Smooth muscle cell (in vitro differentiated cells): Measurements from ENCODE around the gene NOB1. TPM values are rescaled to one million over a fixed set of nuclear protein-coding genes. Genes with fewer than 3 reads are reported as not detected.
A peak's percentile ranks its signal among the peaks of the same experiment; 100 is the strongest.

ENCODE experiments used
- DNase-seq: peaks from one replicate; lab custom pipeline; 2025; ENCODE audit not compliant: unreplicated experiment; lab: John Stamatoyannopoulos, UW
- H2AFZ ChIP-seq: fragments of 200-600 bp; sonication (generic); 2 replicates; pipeline ENCODE4 v1.6.0; 2016; ENCODE audit warnings: antibody characterized with exemption, low read depth, mild to moderate bottlenecking
- H3F3A ChIP-seq: fragments of 200-600 bp; sonication (generic); 2 replicates; pipeline ENCODE4 v1.6.0; 2017; ENCODE audit warnings: antibody characterized with exemption, low read depth
- H3K27ac ChIP-seq: fragments of 200-600 bp; sonication (generic); 2 replicates; pipeline ENCODE4 v1.5.1; 2016; ENCODE audit warnings: low read depth, mild to moderate bottlenecking
- H3K27me3 ChIP-seq: fragments of 200-600 bp; sonication (generic); 2 replicates; pipeline ENCODE4 v1.6.1; 2016; ENCODE audit warnings: low read depth, mild to moderate bottlenecking
- H3K36me3 ChIP-seq: fragments of 200-600 bp; sonication (generic); 2 replicates; pipeline ENCODE4 v1.5.1; 2016; ENCODE audit warnings: low read depth
- H3K4me1 ChIP-seq: fragments of 200-600 bp; sonication (generic); 2 replicates; pipeline ENCODE4 v1.5.1; 2016; ENCODE audit warnings: low read depth
- H3K4me2 ChIP-seq: fragments of 200-600 bp; sonication (generic); 2 replicates; pipeline ENCODE4 v1.6.0; 2016; ENCODE audit warnings: mild to moderate bottlenecking
- H3K4me3 ChIP-seq: fragments of 200-600 bp; sonication (generic); 2 replicates; pipeline ENCODE4 v1.5.1; 2016; ENCODE audit warnings: mild to moderate bottlenecking
- H3K79me2 ChIP-seq: fragments of 200-600 bp; sonication (generic); 2 replicates; pipeline ENCODE4 v1.6.0; 2016; ENCODE audit warnings: low read depth, mild to moderate bottlenecking
- H3K9ac ChIP-seq: fragments of 200-600 bp; sonication (generic); 2 replicates; pipeline ENCODE4 v1.6.0; 2016; ENCODE audit warnings: low read depth
- H3K9me3 ChIP-seq: fragments of 200-600 bp; sonication (generic); replicated peaks from 2 replicates; pipeline ENCODE4 v1.5.1; 2016; ENCODE audit warnings: low read depth
- H4K20me1 ChIP-seq: fragments of 200-600 bp; sonication (generic); 2 replicates; pipeline ENCODE4 v1.6.0; 2016; ENCODE audit warnings: low read depth
- CTCF ChIP-seq: fragments of 200-600 bp; sonication (generic); IDR thresholded peaks from 2 replicates; pipeline ENCODE4 v1.5.1; 2017; ENCODE audit warnings: borderline replicate concordance, mild to moderate bottlenecking, antibody characterized with exemption; ENCODE audit not compliant: insufficient read depth, poor library complexity, severe bottlenecking
- WGBS: methylation state at CpG from one replicate; pipeline ENCODE4 v1.1.7; 2016; ENCODE audit warnings: low lambda C conversion rate; 5-methylcytosine and 5-hydroxymethylcytosine counted together
- polyA plus RNA-seq: library from polyadenylated mRNA; unstranded; fragments of >200 nt; fragmentation: Nextera tagmentation; extraction: Ambion mirVana; gene quantifications from 2 replicates; pipeline ENCODE4 v1.2.1, GENCODE V29; 2016
- total RNA-seq: library from RNA; depleted of rRNA; stranded (reverse); fragments of >200 nt; gene quantifications from 2 replicates; pipeline ENCODE4 v1.2.3, GENCODE V29; 2014

NOB1 gene
- total and polyA plus RNA-seq, 2 experiments from 2014 or later, result 20.6 to 24.2 TPM

- H3K36me3 ChIP-seq, result no peaks in the 10 kb centered on the region
- no peaks in the 10 kb centered on the region for H3K27me3 ChIP-seq
- no peak overlapping the region for H3K4me2 ChIP-seq
- DNase-seq, result no peak
- peaks cover 40% of the 10 kb centered on the region for H4K20me1 ChIP-seq
- no peak for TF ChIP-seq CTCF
- no peak overlapping the region for H2AFZ ChIP-seq
- no peak overlapping the region for H3K4me3 ChIP-seq
- H3K27ac ChIP-seq, result no peak overlapping the region
- H3K79me2 ChIP-seq, result peaks cover 54% of the 10 kb centered on the region
- H3K9me3 ChIP-seq, result no peaks in the 10 kb centered on the region
- no peaks in the 10 kb centered on the region for H3K4me1 ChIP-seq
- H3F3A ChIP-seq, result no peaks in the 10 kb centered on the region
- 79% methylated on average over 6 of the region's 6 CpGs for WGBS
- H3K9ac ChIP-seq, result no peak overlapping the region
Observed at GRCh38 chr16:69768666-69769065, 13.9 kb upstream of the NOB1 start.

- no peak for DNase-seq
- peaks cover 52% of the 10 kb centered on the region for H3K79me2 ChIP-seq
- no peak overlapping the region for H3K27ac ChIP-seq
- H3K4me1 ChIP-seq, result peaks cover 5% of the 10 kb centered on the region
- H3K4me2 ChIP-seq, result no peak overlapping the region
- no peaks in the 10 kb centered on the region for H3F3A ChIP-seq
- H2AFZ ChIP-seq, result no peak overlapping the region
- no peaks in the 10 kb centered on the region for H3K36me3 ChIP-seq
- 96% methylated on average over 5 of the region's 5 CpGs for WGBS
- no peak for TF ChIP-seq CTCF
- H3K9ac ChIP-seq, result no peak overlapping the region
- peaks cover 38% of the 10 kb centered on the region for H4K20me1 ChIP-seq
- H3K9me3 ChIP-seq, result no peaks in the 10 kb centered on the region
- no peak overlapping the region for H3K4me3 ChIP-seq
- no peaks in the 10 kb centered on the region for H3K27me3 ChIP-seq
Observed at GRCh38 chr16:69767459-69768229, 12.9 kb upstream of the NOB1 start.

- no peaks in the 10 kb centered on the region for H3K36me3 ChIP-seq
- peak overlapping the region; percentile 94 for H3K4me2 ChIP-seq
- H3K4me1 ChIP-seq, result peaks cover 10% of the 10 kb centered on the region
- H3K79me2 ChIP-seq, result peaks cover 43% of the 10 kb centered on the region
- no peak overlapping the region for H3K27ac ChIP-seq
- no peaks in the 10 kb centered on the region for H3F3A ChIP-seq
- no peak overlapping the region for H2AFZ ChIP-seq
- no peak for TF ChIP-seq CTCF
- peak overlapping the region; percentile 91 for H3K4me3 ChIP-seq
- H4K20me1 ChIP-seq, result peaks cover 4% of the 10 kb centered on the region
- no peak overlapping the region for H3K9ac ChIP-seq
- no peak for DNase-seq
- WGBS, result 94% methylated on average over 5 of the region's 5 CpGs
- H3K9me3 ChIP-seq, result no peaks in the 10 kb centered on the region
- H3K27me3 ChIP-seq, result no peaks in the 10 kb centered on the region
Observed at GRCh38 chr16:69763599-69763942, 8.8 kb upstream of the NOB1 start.
